Hippocampal formation (tissue), 2 donors: ENCODE data around the gene CTNNA3.

Experiments
- DNase-seq, 2 donors: peaks; one replicate each; lab custom pipeline; 2025; lab: John Stamatoyannopoulos, UW

CTNNA3 gene

DNA sequence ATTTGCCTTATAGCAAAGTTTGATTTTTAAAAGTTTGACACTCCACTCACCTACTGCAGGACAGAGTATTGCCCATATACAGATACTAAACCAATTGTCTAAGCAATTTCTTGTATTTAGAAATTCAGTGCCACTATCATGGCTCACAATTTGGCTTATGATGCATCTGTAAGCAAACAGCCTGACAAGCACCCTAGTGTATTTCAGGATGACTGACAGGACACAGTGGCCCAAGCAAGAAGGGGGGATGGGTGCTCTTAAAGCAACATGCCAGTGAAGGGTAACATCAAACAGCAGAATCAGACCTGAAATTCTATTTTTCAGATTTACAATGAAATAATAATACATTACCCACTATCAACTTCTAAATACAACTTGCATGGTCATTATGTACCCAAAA is 30.5 kb downstream of the CTNNA3 start:
- DNase-seq, result peak; percentile 62 to 91

GRCh38 chr10:67664942-67665341 is 31.1 kb downstream of the CTNNA3 start:
- peak in 1 of 2 donors; percentile 40 for DNase-seq

GRCh38 chr10:67663449-67664087 is 32.4 kb downstream of the CTNNA3 start:
- peak in 1 of 2 donors; percentile 68 for DNase-seq

DNA sequence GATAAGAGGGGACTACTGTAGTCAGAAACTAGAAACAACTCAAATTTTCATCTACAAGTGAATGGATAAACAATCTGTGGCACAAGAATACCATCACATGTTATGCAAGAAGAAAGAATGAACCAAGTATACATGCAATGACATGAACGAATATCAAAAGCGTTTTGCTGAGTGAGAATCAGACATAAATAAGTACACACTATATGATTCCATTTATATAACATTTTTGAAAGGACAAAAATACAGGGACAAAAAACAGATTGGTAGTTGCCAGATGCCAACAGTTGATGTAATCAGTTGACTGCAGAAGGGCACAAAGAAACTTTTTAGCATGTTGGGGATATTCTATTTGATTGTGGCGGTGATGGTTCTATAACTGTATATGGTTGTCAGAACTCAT is 33.6 kb downstream of the CTNNA3 start:
- peak in 1 of 2 donors; percentile 30 for DNase-seq

GRCh38 chr10:67659497-67659896 is 36.5 kb downstream of the CTNNA3 start:
- DNase-seq, result no peak

DNA sequence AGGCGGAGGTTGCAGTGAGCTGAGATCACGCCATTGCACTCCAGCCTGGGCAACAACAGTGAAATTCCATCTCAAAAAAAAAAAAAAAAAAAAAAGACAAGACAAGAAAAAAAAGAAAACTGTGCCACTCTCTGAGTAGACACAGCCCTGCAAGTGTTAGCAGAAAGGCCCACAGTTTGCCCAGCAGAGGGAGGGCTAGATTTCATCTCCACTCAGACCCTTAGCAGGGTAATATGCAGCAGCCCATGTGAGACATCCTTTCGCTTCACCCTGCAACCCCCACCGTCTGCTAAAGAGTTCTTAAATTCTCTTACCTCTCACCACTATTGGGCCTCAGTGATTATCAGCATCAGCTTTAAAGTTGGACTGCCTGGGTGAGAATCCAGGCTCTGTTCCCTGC is 38.2 kb downstream of the CTNNA3 start:
- peak in 1 of 2 donors; percentile 21 for DNase-seq

GRCh38 chr10:67650558-67650957 is 45.4 kb downstream of the CTNNA3 start:
- DNase-seq, result no peak

DNA sequence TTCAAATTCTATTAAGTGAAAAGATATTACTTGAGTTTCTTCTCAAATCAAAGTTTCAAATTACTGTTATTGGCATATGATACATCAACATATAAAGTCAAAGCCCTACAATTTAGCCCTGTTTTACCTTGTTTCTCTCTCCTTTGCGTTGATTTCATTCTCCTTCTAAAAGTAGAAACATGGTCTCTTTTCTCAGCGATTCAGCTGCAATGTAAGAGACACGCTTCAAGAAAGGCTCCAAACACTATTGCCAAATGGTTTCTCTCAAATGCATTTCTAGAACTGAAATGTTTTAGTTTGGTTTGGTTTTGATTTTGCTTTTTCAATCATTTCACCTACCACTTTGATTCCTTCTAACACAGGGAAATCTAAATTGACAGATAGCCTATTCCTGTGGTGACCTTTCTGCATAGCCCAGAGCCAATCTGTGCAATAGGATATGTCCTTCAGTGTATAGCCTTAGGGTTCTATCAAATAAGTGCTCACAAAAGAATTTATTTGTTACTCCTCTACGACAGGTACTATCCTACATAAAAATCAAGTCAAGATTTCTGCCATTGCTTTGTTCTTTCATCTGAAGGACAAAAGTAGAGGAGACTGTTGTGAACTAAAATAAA is 47.3 kb downstream of the CTNNA3 start:
- DNase-seq, result no peak

GRCh38 chr10:67630904-67631303 is 65.1 kb downstream of the CTNNA3 start:
- DNase-seq, result no peak

DNA sequence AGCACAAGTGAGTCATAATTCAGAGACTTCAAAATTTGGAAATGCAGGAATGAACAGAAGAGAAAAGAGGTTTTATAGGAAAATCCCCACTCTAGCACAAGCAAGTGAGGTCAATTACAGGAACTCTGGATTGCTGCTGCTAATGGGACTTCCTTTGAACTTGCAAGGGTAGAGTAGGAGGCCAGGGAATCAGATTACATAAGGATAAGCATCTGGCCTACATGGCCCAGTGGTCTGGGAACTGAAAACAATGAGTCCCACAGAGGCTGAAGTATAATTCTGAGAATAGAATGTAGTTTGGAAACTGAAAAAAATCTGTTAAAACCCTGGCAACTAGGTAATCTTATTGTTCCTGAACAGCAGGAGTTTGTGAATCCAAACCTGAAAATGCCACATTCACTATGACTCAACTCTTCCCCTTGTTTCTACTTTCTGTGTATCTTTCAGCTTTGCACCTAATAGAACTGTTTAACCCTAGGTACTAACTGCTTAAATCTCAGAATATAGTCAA is 66.5 kb downstream of the CTNNA3 start:
- DNase-seq, result no peak

DNA sequence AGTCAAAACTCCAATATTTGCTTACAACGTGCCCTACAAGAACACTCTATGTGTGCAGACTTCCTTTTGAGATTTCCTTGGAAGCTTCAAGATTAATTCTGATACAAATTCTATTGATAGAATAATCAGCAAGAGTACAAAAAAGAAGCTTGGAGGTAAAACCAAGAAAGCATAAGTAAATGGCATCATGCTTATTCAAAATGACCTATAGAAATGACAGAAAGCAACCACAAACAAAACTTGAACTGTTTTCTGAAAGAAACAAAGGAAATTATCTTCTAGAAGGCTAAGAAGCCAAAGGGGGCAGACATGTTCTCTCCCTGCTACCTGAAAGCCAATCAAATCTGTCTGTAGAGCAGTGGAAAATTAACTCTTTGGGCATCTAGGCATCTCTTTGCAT is 73.0 kb downstream of the CTNNA3 start:
- DNase-seq, result no peak

DNA sequence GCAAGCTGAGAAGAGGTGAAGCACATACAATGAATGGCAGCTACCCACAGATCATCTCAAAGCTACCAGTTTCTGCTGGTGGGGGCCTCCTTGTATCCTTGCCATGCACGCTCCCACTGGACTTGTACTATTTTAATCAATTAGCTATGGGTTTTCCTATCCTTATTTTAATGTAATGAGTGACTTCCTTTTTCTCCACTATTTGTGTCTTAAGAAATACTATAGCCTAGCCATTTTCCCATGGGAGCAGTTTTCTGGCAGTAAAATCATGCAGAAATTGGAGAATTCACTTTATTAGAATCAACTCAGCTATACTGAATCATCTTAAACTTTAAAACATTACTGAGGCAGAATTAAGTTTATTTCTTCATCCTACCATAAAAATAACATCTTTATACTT is 73.5 kb downstream of the CTNNA3 start:
- DNase-seq, result no peak

GRCh38 chr10:67621834-67622233 is 74.2 kb downstream of the CTNNA3 start:
- DNase-seq, result no peak

DNA sequence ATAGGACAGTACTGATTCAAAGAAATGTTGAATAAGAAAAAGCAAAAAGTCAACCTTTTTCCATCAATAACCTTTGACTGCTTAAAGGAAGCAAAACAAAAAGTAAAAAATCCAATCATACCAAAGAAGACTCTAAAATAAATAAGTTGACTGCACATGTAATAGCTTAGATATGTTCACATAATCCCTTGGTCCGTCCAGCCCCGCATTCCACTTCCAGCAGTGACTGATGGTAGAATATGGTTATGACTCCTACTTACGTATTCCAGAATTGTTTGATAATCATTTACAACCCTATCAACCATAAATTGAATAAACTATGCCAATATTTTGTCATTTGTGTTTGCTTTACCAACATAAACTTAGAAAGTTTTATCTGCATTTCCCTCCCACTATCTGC is 77.9 kb downstream of the CTNNA3 start:
- DNase-seq, result no peak

DNA sequence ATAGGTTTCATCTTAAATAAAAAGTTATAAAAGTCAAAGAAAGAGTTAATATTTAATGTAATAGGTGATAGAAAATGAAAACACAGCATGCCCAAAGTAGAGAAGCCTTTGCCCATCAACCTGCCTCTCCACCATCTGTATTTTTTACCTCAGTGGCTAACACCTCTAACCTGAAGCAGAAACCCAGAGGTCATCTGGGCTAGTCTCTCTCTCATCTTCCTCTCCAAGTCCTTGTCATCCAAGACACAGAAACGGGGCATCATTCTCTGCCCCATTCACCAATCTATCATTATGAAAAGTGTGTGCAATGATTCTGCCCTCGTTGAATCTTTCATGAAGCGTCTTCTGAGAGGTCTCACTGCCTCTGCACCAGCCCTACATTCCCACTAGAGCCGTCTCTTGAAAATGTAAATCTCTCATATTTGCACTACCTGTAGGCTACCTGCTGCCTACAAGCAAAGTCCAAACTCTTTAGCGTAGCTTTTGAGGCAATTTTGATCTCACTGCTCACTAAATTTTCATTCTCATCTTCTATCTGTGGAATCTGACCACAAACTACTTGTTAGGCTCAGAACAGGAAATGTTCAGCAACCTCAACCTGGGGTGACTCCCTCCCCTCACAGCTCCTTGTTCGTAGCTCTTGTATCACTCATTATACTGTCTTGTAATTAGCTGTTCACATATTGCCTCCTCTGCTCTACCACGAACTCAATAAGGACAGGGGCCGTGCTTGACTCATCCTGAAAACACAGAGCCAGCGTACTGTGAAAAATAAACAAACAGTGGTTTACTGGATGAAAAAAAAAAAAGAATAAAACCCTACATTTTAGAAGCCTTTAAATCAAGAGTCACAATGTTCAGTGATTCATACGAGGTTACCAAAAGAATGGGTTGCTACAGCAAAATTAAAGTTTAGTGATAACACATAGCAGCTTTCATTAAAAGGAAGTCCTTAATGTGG is 83.1 kb downstream of the CTNNA3 start:
- DNase-seq, result no peak

DNA sequence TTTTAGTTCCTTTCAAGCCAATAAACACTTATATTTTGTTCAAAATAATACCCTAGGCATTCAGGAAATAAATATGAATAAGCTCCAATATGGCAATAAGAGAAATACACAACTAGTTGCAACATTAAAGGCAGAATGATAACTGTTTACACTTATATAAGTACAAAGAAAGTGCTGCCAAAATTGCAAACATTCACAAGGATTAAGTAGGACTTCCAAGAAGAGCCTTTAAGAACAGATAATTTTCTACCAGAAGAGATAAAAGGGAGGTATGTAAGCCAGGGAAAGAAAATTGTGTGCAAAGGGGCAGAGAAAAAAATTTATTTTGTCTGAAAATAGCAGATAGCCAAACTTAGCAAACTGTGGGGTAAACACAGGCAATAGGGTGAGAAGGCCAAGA is 83.8 kb downstream of the CTNNA3 start:
- no peak for DNase-seq

GRCh38 chr10:67609996-67610793 is 85.8 kb downstream of the CTNNA3 start:
- no peak for DNase-seq

GRCh38 chr10:67608001-67608400 is 88.0 kb downstream of the CTNNA3 start:
- DNase-seq, result no peak

- DNase-seq, result no peak
Measured at GRCh38 chr10:67607472-67607871, 88.5 kb downstream of the CTNNA3 start.

GRCh38 chr10:67606572-67606971 is 89.4 kb downstream of the CTNNA3 start:
- no peak for DNase-seq

DNA sequence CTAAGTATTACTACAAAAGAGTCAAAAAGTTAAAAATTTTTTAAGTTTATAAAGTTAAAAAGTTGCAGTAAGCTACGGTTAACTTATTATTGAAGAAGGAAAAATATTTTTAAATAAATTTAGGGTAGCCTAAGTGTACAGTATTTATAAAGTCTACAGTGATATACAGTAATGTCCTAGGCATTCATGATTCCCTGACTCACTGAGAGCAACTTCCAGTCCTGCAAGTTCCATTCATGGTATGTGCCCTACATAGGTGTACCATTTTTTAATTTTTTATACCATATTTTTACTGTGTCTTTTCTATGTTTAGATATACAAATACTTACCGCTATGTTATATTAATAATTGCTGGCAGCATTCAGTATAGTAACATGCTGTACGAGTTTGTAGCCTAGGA is 92.3 kb downstream of the CTNNA3 start:
- DNase-seq, result no peak

DNA sequence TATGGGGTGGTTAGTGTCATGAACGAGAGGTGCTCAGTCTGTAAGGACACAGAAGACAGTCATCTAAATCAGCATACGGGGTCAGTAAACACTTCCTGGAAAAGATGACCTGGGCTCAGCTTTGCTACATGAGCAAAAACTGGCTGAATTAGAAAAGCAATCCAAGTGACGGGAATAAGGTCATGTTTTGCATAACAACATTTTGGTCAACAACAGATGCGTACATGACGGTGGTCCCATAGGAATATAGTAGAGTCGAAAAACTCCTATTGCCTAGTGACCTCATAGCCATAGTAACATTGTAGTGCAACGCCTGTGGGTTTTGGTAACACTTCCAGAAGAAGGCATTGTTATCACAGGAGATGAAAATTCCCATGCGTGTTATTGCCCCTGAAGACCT is 92.9 kb downstream of the CTNNA3 start:
- no peak for DNase-seq
